SU-DHL-6 (cell line): ENCODE measurements around the gene MACIR.

ENCODE experiments used
- CTCF ChIP-seq: fragments of 200-600 bp; sonication (generic); IDR thresholded peaks from one replicate; pipeline ENCODE4 v1.5.1; 2017; ENCODE audit warnings: antibody characterized with exemption, mild to moderate bottlenecking, low read length, moderate library complexity; ENCODE audit not compliant: insufficient read depth, poor library complexity, severe bottlenecking
- EZH2phosphoT487 ChIP-seq: fragments of 200-600 bp; sonication (generic), shearing (Covaris generic); conservative IDR thresholded peaks from 2 replicates; pipeline ENCODE4 v1.6.1; 2018; ENCODE audit warnings: mild to moderate bottlenecking, antibody characterized with exemption, low read length, moderate library complexity, mixed read lengths

GRCh38 chr5:103290846-103291245 is 32.3 kb downstream of the MACIR start:
- TF ChIP-seq CTCF (no peak), EZH2phosphoT487 (no peak)
